Ishikawa (cell line): ENCODE data around the gene COL9A2.

Experiments
- CEBPB ChIP-seq: IDR thresholded peaks from 2 replicates; pipeline ENCODE4 v1.6.1; 2012
- CREB1 ChIP-seq: IDR thresholded peaks from 2 replicates; pipeline ENCODE4 v1.6.1; 2012; ENCODE audit warnings: low read depth
- EGR1 ChIP-seq: IDR thresholded peaks from 2 replicates; pipeline ENCODE4 v1.6.1; 2012
- EP300 ChIP-seq: IDR thresholded peaks from 2 replicates; pipeline ENCODE4 v1.6.1; 2012; ENCODE audit warnings: borderline replicate concordance
- FOXM1 ChIP-seq: IDR thresholded peaks from 2 replicates; pipeline ENCODE4 v1.6.1; 2012; ENCODE audit warnings: low read depth, borderline replicate concordance
- NFIC ChIP-seq: IDR thresholded peaks from 2 replicates; pipeline ENCODE4 v1.6.1; 2012
- RAD21 ChIP-seq: IDR thresholded peaks from 2 replicates; pipeline ENCODE4 v1.6.1; 2012; ENCODE audit warnings: low read depth
- REST ChIP-seq: IDR thresholded peaks from 2 replicates; pipeline ENCODE4 v1.6.1; 2012; ENCODE audit warnings: low read depth, mild to moderate bottlenecking
- TAF1 ChIP-seq: IDR thresholded peaks from 2 replicates; pipeline ENCODE4 v1.6.1; 2012; ENCODE audit warnings: low read depth, mild to moderate bottlenecking
- TCF12 ChIP-seq: IDR thresholded peaks from 2 replicates; pipeline ENCODE4 v1.6.1; 2012; ENCODE audit warnings: low read depth
- TEAD4 ChIP-seq: IDR thresholded peaks from 2 replicates; pipeline ENCODE4 v1.6.1; 2012
- YY1 ChIP-seq: IDR thresholded peaks from 2 replicates; pipeline ENCODE4 v1.6.1; 2012; ENCODE audit warnings: low read depth
- ZBTB7A ChIP-seq: IDR thresholded peaks from 2 replicates; pipeline ENCODE4 v1.6.1; 2012; ENCODE audit warnings: low read depth
- TF ChIP-seq, protein P1 (sequence below): IDR thresholded peaks from 2 replicates; pipeline ENCODE4 v1.6.1; 2012
- TF ChIP-seq, protein P2 (sequence below): IDR thresholded peaks from 2 replicates; pipeline ENCODE4 v1.6.1; 2012

Gene COL9A2

GRCh38 chr1:40305451-40305850, 11.6 kb downstream of the COL9A2 start:
- TF ChIP-seq TAF1 (no peak), CREB1 (no peak), TEAD4 (no peak), EGR1 (no peak), RAD21 (peak; percentile 55), CEBPB (no peak)

GRCh38 chr1:40303790-40304189, 13.3 kb downstream of the COL9A2 start:
- TF ChIP-seq, protein P1, sequence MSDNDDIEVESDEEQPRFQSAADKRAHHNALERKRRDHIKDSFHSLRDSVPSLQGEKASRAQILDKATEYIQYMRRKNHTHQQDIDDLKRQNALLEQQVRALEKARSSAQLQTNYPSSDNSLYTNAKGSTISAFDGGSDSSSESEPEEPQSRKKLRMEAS = no peak
- TF ChIP-seq EP300 = no peak
- TF ChIP-seq YY1 = no peak
- TF ChIP-seq TAF1 = no peak
- TF ChIP-seq EGR1 = no peak
- no peak for TF ChIP-seq FOXM1
- no peak for TF ChIP-seq CEBPB
- TF ChIP-seq RAD21 = no peak
- TF ChIP-seq REST = no peak
- TF ChIP-seq TEAD4 = no peak
- TF ChIP-seq ZBTB7A = no peak

GRCh38 chr1:40303051-40303771, 13.9 kb downstream of the COL9A2 start:
- TF ChIP-seq, protein P2, sequence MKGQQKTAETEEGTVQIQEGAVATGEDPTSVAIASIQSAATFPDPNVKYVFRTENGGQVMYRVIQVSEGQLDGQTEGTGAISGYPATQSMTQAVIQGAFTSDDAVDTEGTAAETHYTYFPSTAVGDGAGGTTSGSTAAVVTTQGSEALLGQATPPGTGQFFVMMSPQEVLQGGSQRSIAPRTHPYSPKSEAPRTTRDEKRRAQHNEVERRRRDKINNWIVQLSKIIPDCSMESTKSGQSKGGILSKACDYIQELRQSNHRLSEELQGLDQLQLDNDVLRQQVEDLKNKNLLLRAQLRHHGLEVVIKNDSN = no peak
- TF ChIP-seq CREB1 = no peak
- TF ChIP-seq REST = no peak
- TF ChIP-seq RAD21 = no peak
- TF ChIP-seq TEAD4 = no peak
- TF ChIP-seq EGR1 = no peak
- no peak for TF ChIP-seq EP300
- TF ChIP-seq TCF12 = no peak
- no peak for TF ChIP-seq FOXM1
- no peak for TF ChIP-seq NFIC
- TF ChIP-seq YY1 = no peak

DNA sequence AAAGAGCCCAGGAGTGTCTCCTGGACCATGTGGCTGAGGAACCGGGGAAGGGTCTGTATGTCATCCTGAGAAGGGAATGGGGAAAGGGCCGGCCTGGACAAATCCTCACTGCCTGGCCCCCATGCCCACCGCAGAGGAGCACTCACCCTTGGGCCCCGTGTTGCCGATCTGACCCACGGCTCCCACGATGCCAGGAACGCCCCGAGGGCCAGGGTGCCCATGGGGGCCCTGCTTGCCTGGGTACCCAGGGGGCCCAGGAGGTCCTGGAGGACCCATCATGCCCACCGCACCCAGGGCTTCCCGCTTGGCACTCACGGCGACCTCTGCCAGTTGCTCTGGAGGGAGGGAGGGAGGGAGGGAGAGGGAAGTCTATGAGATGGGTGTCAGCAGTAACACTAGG, 14.6 kb downstream of the COL9A2 start:
- TF ChIP-seq EGR1 (no peak), TEAD4 (no peak), YY1 (no peak), CREB1 (no peak), NFIC (no peak), TAF1 (no peak)
- TF ChIP-seq, protein P2 = no peak

- TF ChIP-seq, protein P1 = no peak
- no peak for TF ChIP-seq REST
- no peak for TF ChIP-seq CREB1
- TF ChIP-seq CEBPB = no peak
- no peak for TF ChIP-seq FOXM1
- TF ChIP-seq, protein P2 = no peak
- no peak for TF ChIP-seq EGR1
- no peak for TF ChIP-seq TAF1
- TF ChIP-seq NFIC = no peak
- no peak for TF ChIP-seq TEAD4
- no peak for TF ChIP-seq EP300
- TF ChIP-seq YY1 = no peak
- no peak for TF ChIP-seq TCF12
- TF ChIP-seq ZBTB7A = no peak
- TF ChIP-seq RAD21 = no peak
Observed at GRCh38 chr1:40301541-40302299, 15.4 kb downstream of the COL9A2 start.
